Uterus (tissue), 2 donors: ENCODE measurements around the gene RNF144A.

Experiments used
- CTCF ChIP-seq, 4 experiments: fragments of 200-600 bp in 2 of 4; fragments of 450-650 bp in 2 of 4; sonication (generic) in 2 of 4; IDR thresholded peaks; one replicate each; pipeline ENCODE4 v1.5.1; 2016 to 2019; ENCODE audit warnings: antibody characterized with exemption in 4 of 4, mild to moderate bottlenecking in 2 of 4, moderate library complexity in 1 of 4
- POLR2A ChIP-seq, 2 donors: fragments of 450-650 bp; IDR thresholded peaks; one replicate each; pipeline ENCODE4 v1.6.1; 2016; ENCODE audit warnings: antibody characterized with exemption in 2 of 2, mild to moderate bottlenecking in 1 of 2, moderate library complexity in 1 of 2

GRCh38 chr2:7013471-7014160 lies 96.4 kb downstream of the RNF144A start:
- TF ChIP-seq CTCF (IDR thresholded peaks at IDR 0.05) (no peak), POLR2A (IDR thresholded peaks at IDR 0.05) (no peak)
